Fibroblast of mammary gland (primary cell): ENCODE measurements around the gene NUP43.
A peak's percentile ranks its signal among the peaks of the same experiment; 100 is the strongest.

Experiments
- DNase-seq: peaks from one replicate; pipeline ENCODE4 v3.0.0-alpha.2; 2010; ENCODE audit warnings: low read depth
- H3K4me3 ChIP-seq: 2 replicates; pipeline ENCODE4 v1.5.1; 2011; ENCODE audit warnings: low read depth, mild to moderate bottlenecking, low read length, moderate library complexity; ENCODE audit not compliant: control insufficient read depth
- TF ChIP-seq, protein P1 (sequence below): conservative IDR thresholded peaks from 2 replicates; pipeline ENCODE4 v1.5.1; 2011; ENCODE audit warnings: low read depth, low read length, inconsistent platforms; ENCODE audit not compliant: control insufficient read depth, insufficient read depth

The NUP43 gene

DNA sequence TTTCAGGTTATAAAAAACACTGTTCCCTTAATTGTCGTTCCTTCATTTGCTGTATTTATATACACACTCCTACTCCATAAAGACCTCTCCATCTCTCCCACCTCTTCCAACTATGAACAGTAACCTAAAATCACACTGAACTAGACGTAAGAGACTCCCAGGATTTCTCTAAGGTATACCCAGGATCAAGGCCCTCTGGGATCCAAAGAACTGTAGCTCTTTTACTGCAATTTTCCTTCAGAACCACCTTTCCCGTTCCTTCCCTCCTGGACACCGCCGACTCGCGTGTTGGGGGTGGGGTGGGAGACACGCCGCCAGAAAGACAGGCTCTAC, 29.1 kb downstream of the NUP43 start:
- no peak for DNase-seq

DNA sequence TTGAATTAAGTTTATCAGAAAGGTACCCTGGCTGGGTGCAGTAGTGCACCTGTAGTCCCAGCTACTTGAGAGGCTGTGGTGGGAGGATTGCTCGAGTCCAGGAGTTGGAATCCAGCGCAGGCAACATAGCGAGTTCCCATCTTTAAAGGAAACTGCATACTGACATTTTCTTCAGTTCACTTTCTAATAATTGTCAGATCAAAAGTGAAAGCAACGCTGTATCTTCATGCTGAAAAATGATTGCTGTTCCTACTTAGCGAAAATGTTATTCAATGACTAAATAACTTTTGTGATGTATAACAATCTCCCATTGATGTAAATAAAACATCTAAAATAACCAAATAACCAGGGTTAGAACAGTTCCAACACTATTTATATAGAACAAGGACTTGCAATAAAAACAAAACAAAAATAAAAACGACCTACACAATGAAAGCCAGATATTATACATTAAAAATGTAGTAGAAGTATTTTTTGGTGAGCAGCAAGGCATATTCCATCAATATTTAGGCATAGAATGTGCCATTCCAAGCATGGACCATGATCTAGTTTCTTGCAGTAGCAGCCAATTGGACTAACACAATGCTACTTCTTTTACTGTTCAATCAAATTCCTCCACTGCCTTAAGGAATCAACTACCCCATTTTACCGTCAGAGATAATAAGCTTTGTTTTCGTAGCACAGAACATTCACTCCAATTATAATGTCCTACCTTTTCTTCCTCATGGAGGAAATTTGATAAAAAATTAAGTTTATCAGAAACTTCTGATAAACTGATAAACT, 30.0 kb downstream of the NUP43 start:
- TF ChIP-seq, protein P1, sequence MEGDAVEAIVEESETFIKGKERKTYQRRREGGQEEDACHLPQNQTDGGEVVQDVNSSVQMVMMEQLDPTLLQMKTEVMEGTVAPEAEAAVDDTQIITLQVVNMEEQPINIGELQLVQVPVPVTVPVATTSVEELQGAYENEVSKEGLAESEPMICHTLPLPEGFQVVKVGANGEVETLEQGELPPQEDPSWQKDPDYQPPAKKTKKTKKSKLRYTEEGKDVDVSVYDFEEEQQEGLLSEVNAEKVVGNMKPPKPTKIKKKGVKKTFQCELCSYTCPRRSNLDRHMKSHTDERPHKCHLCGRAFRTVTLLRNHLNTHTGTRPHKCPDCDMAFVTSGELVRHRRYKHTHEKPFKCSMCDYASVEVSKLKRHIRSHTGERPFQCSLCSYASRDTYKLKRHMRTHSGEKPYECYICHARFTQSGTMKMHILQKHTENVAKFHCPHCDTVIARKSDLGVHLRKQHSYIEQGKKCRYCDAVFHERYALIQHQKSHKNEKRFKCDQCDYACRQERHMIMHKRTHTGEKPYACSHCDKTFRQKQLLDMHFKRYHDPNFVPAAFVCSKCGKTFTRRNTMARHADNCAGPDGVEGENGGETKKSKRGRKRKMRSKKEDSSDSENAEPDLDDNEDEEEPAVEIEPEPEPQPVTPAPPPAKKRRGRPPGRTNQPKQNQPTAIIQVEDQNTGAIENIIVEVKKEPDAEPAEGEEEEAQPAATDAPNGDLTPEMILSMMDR, result no peak
- H3K4me3 ChIP-seq, result peak overlapping the region; percentile 89
- peak; percentile 40 for DNase-seq

More for the DNA sequence above, 29.1 kb downstream of the NUP43 start:
- peak overlapping the region; percentile 89 for H3K4me3 ChIP-seq
- TF ChIP-seq, protein P1, result no peak

DNA sequence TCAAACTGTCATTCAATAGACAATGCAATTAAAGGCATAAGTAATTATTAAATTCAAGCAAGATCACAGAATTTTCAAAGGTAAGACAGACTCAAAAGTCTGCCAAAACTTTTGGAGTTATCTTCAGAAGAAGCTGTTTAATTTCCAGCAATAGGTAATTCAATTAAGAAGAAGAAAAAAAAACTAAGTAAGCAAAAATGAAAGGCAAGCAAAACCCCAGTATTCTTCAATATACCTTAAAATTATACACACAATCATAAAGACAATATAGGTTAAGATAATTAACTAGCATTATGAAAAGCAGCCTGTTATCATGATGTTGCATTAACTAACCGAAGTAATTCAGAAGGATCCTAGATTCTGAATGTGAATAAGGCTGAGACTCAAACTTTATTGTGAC, 31.9 kb downstream of the NUP43 start:
- DNase-seq, result no peak
- TF ChIP-seq, protein P1, result no peak
- no peak overlapping the region for H3K4me3 ChIP-seq

DNA sequence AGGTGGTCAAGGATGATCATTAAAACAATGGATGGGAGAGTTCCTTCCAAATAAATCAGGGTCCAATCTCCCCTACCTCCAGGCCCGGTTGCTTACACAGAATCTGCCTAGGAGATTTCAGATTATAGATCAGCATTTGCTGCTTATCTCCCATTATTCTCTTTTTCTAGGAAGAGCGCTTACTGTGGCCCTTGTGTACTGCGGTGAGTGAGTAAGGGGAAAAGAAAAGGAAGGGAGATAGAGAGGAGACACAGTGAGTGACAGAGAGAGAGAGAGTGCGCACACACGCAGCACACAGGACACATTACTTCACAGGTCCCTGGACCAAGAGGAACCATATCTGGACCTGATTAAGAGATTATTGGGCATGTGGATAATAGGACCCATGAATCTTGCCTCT, 34.6 kb downstream of the NUP43 start:
- TF ChIP-seq, protein P1, result no peak
- DNase-seq, result no peak
- no peak overlapping the region for H3K4me3 ChIP-seq

DNA sequence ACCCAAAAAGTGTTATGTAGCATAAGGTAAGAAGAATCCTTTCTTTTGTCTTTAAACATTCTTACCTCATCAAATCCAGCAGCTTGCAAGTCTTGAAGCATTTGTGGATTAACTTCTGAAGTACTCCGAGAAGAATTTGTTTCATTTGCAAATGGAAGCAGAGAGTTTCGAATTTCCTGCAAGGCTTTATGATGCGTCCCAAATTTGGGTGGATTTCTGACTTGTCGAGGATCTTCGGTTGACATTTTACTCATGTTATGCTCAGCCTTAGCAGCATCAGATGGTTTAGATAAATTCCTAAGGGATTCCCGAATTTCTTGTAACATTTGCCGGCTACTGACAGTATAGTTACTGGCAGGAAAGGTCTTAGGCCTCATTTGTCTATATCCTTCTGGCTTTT, 44.6 kb downstream of the NUP43 start:
- TF ChIP-seq, protein P1, result no peak
- DNase-seq, result peak; percentile 58
- no peak overlapping the region for H3K4me3 ChIP-seq

DNA sequence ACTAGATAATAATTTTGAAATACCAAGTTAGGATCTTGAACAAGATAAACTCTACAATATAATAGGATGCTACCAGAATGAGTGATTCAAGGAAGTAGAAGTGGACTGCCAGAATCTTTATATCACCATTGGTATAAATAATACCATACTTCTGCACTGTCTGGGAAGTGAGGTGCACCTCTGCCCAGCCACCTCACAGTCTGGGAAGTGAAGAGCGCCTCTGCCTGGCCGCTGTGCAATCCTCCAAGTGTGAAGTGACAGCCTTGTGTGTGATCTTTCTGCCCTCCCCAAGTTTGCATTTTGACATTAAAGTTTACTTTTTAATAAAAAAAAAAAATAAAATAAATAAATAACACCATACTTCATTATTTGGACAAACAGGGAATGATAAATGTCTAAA, 47.2 kb downstream of the NUP43 start:
- TF ChIP-seq, protein P1, result no peak
- DNase-seq, result no peak
- H3K4me3 ChIP-seq, result no peak overlapping the region
